NCI-H1694 treated with DMSO at 0.1 percent for 48 hours (cell line): ENCODE results near the gene DNAJC13.
"Not testable (repeated sequence)": the region's sequence is repeated elsewhere in the genome, so short reads cannot be mapped to it uniquely, and the experiment has no call there.

ENCODE experiments used
- DNase-seq: peaks from one replicate; lab custom pipeline; 2025; lab: John Stamatoyannopoulos, UW

Gene DNAJC13

DNA sequence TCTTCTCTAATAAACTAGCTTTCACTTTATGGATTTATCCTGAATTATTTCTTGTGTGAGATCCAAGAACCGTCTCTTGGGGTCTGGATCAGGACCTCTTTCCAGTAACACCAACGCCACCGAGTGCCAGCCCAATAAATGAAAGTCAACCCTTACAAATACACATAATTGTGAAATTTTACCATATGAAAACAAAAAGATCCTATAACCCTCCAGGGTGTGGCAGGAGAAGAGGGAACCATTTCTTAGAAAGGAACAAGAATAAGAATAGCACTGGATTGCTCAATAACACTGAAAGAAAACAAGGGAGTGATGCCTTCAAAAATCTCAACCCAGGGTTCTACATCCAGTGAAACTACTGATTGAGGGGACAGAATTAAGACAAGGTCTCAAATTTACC, 128.2 kb downstream of the DNAJC13 start:
- DNase-seq = no peak

- DNase-seq = no peak
Observed at GRCh38 chr3:132549169-132549568, 131.9 kb downstream of the DNAJC13 start.

DNA sequence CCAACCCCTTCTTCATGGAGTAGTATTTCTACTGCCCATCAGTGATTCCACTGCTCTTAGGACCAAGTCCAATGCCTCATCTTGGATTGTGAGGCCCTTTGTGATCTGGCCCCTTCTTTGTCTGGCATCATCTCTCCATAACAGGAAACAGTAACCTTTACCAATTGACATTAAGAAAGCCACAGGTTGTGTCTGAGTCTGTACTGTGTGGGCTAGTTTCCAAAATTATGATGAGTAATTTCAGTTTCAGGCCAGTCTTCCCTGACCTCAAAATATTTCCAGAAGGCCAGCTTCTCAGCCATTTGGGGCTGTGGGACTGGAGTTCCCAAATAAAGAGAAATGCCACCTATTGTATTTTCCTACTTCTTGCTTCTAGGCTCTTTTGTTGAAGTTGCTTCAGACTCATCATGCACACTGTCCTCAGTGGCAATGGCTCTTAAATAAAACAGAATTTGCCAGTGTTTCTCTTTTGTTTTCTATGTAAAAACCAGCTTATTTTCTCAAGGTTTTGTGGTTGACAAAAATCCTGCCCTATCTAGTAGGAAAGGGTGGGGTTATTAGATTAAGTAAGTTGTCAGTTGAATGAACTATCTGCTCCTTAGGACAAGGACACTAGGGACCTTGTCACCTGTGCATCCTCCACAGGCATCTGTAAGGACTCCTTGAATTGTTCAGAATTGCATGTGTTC, 132.7 kb downstream of the DNAJC13 start:
- no peak for DNase-seq

GRCh38 chr3:132550579-132551305, 133.4 kb downstream of the DNAJC13 start:
- DNase-seq = no peak

- DNase-seq = no peak
Observed at GRCh38 chr3:132553826-132554225, 136.5 kb downstream of the DNAJC13 start.

DNA sequence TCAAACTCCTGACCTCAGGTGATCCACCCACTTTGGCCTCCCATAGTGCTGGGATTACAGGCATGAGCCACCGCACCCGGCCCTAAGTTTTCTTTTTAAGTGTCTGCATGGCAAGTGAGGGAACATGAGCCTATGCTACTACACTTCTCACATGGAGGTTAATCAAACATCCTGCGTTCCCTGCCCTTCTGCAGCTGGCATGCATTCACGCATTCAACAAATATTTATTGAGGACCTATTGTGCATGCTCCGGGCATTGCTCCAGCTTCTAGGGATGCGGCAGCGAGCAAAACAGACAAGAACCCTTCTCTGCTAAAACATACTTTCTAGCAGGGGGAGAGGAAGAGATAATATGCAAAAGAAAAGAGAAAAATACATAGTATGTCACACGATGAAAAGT, 137.1 kb downstream of the DNAJC13 start:
- DNase-seq = no peak

DNA sequence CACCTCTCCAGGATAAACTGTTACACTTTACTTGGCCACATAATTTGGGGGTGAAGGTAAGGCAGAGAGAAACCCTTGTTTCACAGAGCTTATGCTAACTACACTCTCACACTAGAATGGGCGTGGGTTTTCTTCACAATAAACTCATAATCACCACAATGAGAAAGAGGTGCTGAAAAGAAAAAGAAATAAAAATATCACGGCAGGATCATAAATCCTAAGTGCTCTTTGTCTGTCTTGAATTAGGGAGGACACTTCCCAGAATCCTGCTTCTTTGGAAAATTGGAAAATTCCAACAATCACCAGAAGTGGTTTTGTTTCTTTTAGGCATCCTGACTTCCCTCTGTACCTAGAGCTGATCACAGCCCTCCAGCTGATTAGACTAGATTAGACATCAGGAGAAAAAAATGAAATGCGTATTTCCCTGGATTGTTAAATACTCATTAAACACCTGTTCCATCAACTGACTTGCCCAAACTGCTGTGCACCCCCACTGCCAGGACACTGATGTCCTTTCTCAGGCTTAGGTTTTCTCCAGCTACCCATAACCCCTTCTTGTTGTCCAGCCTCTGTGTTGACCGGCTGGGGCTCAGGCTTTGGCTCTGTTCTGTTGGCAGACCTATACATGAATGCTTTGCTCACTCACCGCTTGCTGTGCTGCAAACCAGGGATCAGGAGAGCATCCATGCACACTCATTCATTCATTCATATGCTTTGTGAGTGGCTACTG, 138.2 kb downstream of the DNAJC13 start:
- no peak for DNase-seq

GRCh38 chr3:132556036-132556386, 138.7 kb downstream of the DNAJC13 start:
- DNase-seq = not testable (repeated sequence)

GRCh38 chr3:132556508-132557159, 139.3 kb downstream of the DNAJC13 start:
- DNase-seq = no peak

DNA sequence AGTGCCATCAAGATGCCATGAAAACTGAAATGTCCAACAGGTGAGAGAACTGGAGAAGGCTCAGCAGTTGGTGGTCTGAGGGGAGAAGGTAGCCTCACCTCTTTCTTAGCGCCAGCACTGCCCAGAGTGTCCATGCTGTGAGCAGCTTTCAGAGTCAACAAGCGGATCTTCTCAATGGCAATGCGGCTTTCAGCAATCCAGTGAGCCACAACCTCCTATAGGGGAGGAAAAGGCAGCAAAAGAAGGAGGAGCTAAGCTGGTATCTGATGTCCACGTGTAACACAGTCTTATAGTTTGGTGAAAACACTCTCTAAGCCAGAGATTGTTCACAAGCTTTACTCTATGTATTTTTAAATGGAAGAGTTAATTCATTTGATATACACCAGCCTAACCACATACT, 143.7 kb downstream of the DNAJC13 start:
- DNase-seq = no peak

DNA sequence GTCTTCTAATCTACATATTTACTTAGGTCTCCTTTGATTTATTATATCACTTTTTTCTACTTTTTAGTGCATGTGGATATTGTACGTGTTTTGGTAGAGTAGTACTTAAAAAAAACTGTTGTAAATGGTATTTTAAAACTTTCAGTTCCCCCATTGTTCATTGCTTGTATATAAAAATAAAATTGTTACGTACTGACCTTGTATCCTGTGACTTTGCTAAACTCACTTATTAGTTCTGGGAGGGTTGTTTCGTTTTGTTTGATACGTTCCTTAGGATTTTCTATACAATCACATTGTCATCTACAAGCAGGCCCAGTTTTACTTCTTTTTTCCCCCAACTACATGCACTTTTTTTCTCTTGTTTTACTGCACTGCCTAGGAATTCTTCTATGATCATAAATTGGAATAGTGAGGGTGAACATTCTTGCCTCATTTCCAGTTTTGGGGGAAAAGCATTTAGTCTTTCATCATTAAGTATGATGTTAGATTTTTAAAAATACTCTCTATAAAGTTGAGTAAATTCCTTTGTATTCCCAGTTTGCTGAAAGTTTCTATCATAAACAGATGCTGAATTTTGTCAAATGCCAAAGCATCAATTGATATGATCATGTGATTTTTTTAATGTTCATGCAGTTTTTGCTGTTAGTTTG, 146.2 kb downstream of the DNAJC13 start:
- no peak for DNase-seq

DNA sequence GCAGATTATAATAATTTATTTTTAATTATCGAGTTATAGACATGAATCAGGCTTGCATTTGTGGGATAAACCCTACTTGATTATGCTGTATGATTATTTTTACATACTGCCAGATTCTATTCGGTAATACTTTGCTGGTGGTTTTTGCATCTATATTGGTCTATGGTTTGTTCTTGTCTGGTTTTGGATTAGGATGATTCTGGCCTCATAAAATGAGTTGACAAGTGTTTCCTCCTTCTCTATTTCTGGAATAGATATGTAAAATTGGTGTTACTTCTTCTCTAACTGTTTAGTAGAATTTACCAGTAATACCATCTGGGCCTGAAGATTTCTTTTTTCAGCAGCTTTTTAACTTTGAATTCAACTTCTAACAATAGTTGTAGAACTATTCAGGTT, 146.8 kb downstream of the DNAJC13 start:
- no peak for DNase-seq

DNA sequence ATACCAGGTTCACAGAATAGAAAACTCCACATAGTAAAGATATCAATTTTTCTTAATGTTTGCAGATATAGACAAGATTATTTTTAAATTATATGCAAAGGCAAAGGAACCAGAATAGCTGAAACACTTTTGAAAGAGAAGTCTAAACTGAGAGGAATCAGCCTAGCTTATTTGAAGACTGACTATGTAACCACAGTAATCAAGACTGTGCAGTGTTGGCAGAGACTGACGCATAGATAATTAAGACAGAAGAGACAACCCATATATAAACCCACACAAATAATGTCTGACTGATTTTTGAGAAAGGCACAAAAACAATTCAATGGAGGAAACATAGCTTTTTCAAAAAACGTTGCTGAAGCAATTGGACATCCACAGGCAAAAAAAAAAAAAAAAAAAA, 151.1 kb downstream of the DNAJC13 start:
- DNase-seq = no peak

DNA sequence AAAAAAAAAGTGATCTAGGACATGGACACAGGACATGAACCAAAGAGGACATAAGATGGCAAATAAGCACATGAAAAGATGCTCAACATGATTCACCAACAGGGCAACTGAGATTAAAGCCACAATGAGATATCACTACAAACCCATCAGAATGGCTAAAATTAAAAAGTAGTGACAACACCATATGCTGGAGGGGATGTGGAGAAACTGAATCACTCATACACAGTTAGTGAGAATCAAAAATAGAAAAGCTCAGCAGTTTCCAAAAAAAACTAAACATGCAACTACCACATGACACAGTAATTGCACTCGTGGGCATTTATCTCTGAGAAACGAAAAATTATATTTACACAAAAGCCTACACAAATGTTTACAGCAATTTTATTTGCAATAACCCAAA, 151.9 kb downstream of the DNAJC13 start:
- DNase-seq = no peak

DNA sequence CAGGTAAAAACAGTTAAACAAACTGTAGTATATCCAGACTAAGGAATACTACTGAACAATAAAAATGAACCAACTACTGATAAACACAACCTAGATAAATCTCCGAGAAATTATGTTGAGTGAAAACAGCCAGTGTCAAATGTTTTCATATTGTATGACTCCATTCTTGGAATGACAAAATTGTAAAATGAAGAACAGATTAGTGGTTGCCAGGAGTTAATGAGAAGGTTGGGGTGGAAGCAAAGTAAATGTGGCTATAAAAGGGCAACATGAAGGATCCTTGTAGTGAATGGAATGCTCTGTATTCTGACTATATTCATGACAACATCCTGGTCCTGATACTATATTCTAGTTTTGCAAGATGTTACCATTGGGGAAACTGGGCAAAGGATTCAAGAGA, 152.3 kb downstream of the DNAJC13 start:
- DNase-seq = no peak

GRCh38 chr3:132570016-132570415, 152.7 kb downstream of the DNAJC13 start:
- no peak for DNase-seq

DNA sequence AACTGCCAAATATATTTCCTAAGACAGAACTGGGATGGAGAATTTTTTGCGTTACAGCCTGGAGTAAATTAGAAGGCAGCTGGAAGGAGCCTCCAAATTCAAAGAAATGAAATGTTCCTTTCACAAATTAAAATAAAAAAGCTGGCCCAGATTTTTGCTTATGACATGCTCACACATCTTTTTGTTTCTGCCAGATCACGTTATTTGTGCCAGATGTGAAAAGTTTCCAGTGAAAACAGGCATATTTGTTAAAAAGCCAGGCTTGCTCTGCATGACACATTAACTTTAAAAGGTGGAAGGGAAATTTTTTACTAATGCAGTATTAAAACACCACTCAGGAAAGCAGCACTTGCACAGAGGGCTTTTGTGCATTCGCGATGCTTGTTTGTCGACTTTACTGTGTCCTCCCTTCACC, 156.5 kb downstream of the DNAJC13 start:
- DNase-seq = no peak

DNA sequence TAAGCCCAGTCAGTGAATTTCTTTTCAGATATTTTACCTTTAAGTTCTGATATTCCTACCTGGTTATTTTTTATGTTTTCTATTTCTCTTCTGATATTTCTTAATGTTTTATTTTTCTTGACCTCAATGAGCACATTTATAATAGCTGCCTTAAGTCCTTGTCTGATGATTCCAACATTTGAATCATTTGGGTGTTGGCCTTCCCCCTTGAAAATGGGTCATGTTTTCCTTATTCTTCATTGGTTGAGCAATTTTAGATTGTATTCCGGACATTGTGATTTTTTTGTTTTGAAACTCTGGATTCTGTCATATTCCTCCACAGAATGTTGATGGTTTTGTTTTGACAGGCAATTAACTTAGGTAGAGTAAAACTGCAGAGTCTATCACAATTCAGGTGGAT, 170.1 kb downstream of the DNAJC13 start:
- DNase-seq = no peak
